ENCODE data around the gene PDE10A.

The PDE10A gene

DNA sequence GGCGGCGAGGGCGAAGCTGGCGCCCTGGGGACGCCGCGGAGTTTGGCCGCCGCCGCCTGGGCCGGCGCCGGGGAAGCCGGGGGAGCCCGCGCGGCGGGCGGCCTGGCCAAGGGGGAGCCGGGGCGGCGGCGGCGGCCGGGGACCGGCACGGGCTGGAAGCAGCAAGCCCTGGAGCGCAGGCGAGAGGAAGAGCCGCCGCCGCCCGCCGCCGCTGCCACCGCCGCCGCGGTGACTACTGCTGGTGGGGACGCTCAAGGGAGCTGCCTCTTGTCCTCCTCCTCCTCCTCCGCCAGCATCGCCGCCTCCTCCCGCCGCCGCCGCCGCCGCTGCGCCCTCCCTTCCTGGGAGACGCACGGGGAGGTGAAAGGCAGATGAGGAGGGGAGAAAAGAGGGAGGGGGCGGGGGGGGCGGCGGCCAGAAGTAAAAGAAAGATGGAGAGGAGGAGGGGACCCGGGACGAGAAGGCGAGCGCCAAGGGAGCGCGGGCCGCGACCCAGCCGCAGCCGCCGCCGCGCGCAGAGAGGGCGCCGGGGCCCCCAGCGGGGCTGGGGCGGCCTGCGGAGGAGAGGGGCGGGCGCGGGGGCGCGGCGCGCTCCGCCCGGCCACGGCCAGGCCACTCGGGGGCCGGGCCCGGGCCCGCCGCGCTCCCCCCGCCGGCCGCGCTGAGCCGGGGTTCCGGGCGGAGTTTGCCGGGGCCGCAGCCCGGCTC lies 846 bp downstream of the PDE10A start:
- TF ChIP-seq, protein P1, sequence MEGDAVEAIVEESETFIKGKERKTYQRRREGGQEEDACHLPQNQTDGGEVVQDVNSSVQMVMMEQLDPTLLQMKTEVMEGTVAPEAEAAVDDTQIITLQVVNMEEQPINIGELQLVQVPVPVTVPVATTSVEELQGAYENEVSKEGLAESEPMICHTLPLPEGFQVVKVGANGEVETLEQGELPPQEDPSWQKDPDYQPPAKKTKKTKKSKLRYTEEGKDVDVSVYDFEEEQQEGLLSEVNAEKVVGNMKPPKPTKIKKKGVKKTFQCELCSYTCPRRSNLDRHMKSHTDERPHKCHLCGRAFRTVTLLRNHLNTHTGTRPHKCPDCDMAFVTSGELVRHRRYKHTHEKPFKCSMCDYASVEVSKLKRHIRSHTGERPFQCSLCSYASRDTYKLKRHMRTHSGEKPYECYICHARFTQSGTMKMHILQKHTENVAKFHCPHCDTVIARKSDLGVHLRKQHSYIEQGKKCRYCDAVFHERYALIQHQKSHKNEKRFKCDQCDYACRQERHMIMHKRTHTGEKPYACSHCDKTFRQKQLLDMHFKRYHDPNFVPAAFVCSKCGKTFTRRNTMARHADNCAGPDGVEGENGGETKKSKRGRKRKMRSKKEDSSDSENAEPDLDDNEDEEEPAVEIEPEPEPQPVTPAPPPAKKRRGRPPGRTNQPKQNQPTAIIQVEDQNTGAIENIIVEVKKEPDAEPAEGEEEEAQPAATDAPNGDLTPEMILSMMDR (IDR thresholded peaks at IDR 0.05) = no peak
- no peak for DNase-seq (ENCODE audit: low spot score)
- peak overlapping the region; percentile 77 for H3K4me3 ChIP-seq
- H3K27ac ChIP-seq = peak overlapping the region; percentile 47 to 82

DNA sequence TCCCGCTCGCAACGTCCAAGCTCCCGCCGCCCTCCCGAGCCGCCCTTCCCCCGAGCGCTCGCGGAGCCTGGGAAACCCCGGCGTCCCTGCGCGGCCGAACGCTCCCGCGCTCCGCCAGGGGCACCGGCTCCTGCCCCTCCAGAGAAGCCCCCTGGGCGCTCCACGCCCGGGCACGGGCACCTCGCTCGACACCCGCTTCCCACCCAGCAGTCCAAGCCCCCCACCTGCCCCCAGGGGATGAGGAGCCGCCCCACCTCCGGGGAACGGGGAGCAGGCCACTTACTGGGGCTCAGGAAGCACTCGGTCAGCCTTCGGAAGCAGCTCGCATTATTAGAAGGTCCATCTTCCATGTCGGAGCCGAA lies 1.4 kb downstream of the PDE10A start:
- Histone ChIP-seq H3K27ac (peak overlapping the region in 1 of 2 donors; percentile 82), H3K4me3 (peak overlapping the region; percentile 77)
- TF ChIP-seq, protein P1 (IDR thresholded peaks at IDR 0.05) = no peak
- no peak for DNase-seq (ENCODE audit: low spot score)

DNA sequence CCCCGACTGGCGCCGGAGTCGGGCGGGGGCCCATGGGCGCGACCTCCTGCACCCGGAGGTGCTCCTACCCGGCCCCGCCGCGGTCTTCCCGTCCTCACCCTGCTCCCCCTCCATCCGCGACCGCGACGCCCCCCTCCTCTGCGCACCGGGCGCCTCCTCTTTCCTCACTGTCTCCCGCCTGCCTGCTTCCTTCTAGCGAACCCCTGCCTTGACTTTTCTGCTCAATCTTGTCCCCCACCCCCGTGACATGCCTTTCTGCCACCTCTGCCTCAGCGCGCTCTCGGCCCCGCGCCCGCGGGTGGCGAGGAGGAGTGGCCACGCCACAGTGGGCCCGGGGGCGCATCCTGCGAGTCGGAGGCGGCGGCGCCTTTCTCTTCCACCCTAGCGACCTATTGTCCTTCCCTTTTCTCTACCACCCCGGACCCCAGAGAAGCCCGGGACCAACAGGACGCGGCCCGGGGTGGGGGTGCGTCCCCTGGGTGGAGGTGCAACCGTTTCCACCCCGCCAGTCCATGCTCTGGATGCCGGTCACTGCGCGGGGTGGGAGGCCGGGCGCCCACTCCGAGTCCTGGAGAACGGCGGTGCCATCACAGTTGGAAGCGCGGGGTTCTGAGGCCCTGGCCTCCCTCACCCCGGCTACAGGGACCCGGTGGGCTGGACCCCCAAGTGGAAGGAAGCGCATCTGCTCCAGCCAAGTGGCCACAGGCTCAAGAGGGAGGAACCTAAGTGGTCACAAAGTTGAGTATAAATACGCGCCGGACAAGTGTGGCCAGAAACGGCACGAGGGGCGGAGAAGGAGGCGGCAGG lies 2.0 kb downstream of the PDE10A start:
- TF ChIP-seq, protein P1 (IDR thresholded peaks at IDR 0.05) = no peak
- Histone ChIP-seq H3K4me3 (peak overlapping the region; percentile 77), H3K27ac (peak overlapping the region in 1 of 2 donors; percentile 82)
- DNase-seq (ENCODE audit: low spot score) = no peak

DNA sequence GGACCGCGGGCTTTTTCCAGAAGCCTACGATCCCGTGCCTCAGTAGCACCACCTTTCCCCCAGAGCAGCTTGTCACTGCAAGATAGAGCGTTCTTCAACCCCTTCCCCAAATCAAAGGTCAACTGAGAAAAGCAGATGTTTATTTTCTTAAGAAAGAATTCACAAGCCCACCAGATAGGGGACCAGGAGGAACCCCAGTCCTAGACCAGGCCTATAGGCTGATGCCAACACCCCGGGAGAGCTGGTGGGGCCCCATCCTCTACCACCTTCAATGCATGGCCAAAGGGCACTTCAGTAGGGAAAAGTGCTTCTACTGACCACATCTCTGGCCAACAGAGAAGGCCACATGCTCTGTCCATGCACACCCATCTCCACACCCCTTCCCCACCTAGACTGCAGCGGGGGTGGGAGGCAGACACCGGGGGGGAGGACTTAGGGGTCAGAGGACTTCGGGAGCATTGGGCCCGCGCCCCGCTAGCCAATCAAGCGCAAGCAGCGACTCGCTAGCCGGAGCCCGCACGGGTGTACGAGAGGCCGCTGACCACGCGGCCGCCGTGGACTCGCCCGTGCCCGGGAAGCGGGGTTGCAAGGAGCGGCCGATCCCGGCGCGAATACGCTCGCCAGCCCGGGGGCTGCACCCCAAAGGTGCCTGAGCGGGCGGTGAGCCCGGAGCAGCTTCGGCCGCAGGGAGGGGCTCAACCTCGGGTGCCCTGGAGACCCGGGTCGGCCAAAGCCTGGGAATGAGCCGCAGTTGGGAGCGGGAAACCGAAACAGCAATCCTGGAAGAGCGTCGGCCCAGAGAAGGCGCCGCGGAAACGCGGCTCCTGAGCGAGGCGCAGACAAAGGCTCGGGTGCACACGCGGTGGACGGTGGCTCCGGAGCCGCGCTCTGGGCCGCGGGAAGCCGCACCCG lies 2.8 kb downstream of the PDE10A start:
- peak overlapping the region; percentile 77 for H3K4me3 ChIP-seq
- H3K27ac ChIP-seq = peak overlapping the region in 1 of 2 donors; percentile 82
- TF ChIP-seq, protein P1 (IDR thresholded peaks at IDR 0.05) = no peak
- DNase-seq (ENCODE audit: low spot score) = no peak

DNA sequence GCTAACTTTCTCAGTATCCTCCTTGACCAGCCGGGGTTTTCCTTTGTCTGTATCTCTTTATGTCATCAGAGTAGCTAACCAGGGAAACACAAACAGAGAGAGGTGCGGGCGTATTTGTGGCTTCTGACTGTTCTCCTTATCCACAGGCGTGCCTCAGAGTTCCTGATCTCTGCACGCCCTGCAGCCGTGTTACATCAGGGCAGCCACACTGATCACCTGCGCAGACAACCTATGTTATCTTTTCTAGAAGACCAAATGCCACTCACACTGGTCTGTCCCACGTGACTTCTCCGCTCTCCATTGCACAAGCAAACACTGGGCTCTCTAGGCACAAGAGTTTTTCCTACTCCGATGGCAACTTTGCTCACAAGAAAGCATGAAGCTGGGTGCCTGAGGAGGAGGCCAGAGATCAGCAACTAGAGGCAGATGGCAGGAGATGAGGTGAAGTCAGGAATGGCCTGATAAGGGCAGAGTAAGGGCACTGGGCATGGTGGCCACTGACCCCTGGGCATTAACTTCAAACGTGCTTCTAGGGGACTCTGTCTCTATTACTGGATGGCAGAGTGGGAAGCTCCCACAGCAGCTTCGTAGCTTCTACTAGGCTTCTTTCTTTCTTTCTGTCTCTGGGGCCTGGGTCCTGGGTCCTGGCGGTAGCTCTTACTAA lies 4.5 kb downstream of the PDE10A start:
- no peak for DNase-seq (ENCODE audit: low spot score)
- Histone ChIP-seq H3K27ac (no peak overlapping the region), H3K4me3 (no peak overlapping the region)
- TF ChIP-seq, protein P1 (IDR thresholded peaks at IDR 0.05) = no peak

DNA sequence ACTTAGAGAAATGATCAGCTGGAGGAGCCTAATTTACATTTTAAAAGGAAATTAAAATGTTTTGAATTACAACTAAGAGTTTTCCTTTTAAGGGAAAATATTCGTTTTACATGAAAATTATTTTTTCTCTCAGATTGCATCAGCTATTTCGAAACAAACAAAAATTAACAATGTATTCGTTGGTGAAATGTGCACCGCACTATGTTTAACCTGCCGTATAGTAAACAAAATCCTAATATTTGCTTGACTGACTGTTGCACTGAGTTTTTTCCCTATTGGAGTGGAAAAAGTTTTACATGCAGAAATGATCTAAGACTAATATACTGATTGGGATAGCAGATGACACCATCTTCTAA lies 5.7 kb downstream of the PDE10A start:
- TF ChIP-seq, protein P1 (IDR thresholded peaks at IDR 0.05) = no peak
- no peak overlapping the region for H3K4me3 ChIP-seq
- DNase-seq (ENCODE audit: low spot score) = no peak
- no peak overlapping the region for H3K27ac ChIP-seq
